HFFc6 (cell line): ENCODE measurements around the gene NCLN. TPM values are rescaled to one million over a fixed set of nuclear protein-coding genes. Genes with fewer than 3 reads are reported as not detected.

Source experiments
- DNase-seq: peaks from one replicate; pipeline ENCODE4 v3.0.0-alpha.2; 2018
- H3K27ac Mint-ChIP-seq: 2 replicates; pipeline ENCODE4 v1.8.0; 2020; ENCODE audit warnings: mild to moderate bottlenecking, mixed read lengths
- H3K27me3 Mint-ChIP-seq: 2 replicates; pipeline ENCODE4 v1.8.0; 2021; ENCODE audit warnings: mild to moderate bottlenecking, moderate library complexity, mixed read lengths; ENCODE audit not compliant: insufficient read depth
- H3K36me3 Mint-ChIP-seq: 2 replicates; pipeline ENCODE4 v1.8.0; 2021; ENCODE audit warnings: low read depth, mixed read lengths
- H3K4me1 Mint-ChIP-seq: 2 replicates; pipeline ENCODE4 v1.8.0; 2020; ENCODE audit warnings: low read depth, mixed read lengths
- H3K4me3 Mint-ChIP-seq: 2 replicates; pipeline ENCODE4 v1.8.0; 2020; ENCODE audit warnings: mild to moderate bottlenecking, moderate library complexity, mixed read lengths
- H3K9me3 Mint-ChIP-seq: 2 replicates; pipeline ENCODE4 v1.8.0; 2020; ENCODE audit warnings: mild to moderate bottlenecking, mixed read lengths
- total RNA-seq, 6 experiments: library from RNA; stranded (reverse); fragmentation: NEBNext Ultra II Directional; extraction: Animal tissue kit (Norgen Biotek cat#: 25700); gene quantifications; 2 replicates in 1 of 6; 3 replicates in 5 of 6; pipeline ENCODE4 v1.2.3, GENCODE V29; 2021
- TF ChIP-seq, protein P1 (sequence below): fragments of 200-600 bp; sonication (generic); IDR thresholded peaks from 2 replicates; pipeline ENCODE4 v1.5.0; 2021; ENCODE audit warnings: antibody characterized with exemption, mild to moderate bottlenecking

NCLN gene
- total RNA-seq, 6 experiments from 2014 or later = 98.1 to 130 (median 106) TPM

DNA sequence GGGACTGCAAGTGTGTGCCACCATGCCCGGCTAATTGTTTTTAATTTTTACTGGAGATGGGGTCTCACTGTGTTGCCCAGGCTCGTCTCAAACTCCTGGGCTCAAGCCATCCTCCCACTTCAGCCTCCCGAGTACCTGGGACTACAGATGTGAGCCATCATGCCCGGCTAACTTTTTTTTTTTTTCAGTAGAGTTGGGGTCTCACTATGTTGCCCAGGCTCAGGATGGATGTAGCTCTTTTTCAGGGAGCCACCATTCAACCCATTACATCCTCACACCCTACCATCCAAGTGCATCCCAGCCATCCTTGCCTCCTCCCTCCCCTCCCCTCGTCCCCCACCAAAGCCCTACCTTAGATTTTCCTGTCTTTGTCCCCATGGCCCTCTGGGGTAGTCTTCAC, 53.6 kb downstream of the NCLN start:
- Mint-ChIP-seq H3K27me3 (peaks cover 9% of the 10 kb centered on the region), H3K4me1 (no peaks in the 10 kb centered on the region), H3K36me3 (no peaks in the 10 kb centered on the region), H3K4me3 (no peak overlapping the region), H3K9me3 (no peaks in the 10 kb centered on the region), H3K27ac (no peak overlapping the region)
- TF ChIP-seq, protein P1, sequence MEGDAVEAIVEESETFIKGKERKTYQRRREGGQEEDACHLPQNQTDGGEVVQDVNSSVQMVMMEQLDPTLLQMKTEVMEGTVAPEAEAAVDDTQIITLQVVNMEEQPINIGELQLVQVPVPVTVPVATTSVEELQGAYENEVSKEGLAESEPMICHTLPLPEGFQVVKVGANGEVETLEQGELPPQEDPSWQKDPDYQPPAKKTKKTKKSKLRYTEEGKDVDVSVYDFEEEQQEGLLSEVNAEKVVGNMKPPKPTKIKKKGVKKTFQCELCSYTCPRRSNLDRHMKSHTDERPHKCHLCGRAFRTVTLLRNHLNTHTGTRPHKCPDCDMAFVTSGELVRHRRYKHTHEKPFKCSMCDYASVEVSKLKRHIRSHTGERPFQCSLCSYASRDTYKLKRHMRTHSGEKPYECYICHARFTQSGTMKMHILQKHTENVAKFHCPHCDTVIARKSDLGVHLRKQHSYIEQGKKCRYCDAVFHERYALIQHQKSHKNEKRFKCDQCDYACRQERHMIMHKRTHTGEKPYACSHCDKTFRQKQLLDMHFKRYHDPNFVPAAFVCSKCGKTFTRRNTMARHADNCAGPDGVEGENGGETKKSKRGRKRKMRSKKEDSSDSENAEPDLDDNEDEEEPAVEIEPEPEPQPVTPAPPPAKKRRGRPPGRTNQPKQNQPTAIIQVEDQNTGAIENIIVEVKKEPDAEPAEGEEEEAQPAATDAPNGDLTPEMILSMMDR = no peak
- DNase-seq = no peak

DNA sequence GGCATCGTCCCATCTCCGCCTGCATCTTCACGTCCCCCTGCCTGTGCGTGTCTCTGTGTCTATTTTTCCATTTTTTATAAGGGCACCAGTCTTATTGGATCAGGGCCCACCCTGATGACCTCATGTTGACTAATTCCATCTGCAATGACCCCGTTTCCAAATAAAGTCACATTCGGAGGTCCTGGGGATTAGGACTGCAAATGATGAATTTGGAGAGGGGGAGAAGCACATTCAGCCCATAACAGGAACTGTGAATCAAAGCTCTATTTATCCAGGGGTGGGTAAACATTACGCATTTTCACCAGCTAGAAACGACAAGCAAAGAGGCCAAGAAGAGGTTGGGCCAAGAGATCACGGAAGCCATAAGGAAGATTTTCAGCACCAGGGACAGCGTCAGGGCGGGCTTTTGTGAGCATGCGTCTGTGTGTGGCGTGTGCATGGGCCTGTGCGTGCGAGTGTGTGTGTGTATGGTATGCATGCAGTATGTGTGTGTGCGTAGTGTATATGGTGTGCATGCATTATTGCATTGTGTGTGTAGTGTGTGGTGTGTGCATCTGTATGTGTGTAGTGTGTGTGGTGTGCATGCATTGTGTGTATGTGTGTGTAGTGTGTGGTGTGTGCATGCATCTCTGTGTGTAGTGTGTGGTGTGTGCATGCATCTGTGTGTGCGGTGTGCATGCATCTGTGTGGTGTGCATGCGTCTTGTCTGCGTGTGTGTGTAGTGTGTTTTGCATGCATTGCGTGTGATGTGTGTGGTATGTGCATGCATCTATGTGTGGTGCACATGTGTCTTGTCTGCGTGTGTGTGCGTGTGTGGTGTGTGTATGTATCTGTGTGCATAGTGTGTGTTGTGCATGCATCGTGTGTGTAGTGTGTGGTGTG, 58.3 kb downstream of the NCLN start:
- TF ChIP-seq, protein P1 = no peak
- DNase-seq = peak; percentile 7
- H3K36me3 Mint-ChIP-seq = no peaks in the 10 kb centered on the region
- H3K9me3 Mint-ChIP-seq = no peaks in the 10 kb centered on the region
- peaks cover 11% of the 10 kb centered on the region for H3K27me3 Mint-ChIP-seq
- H3K4me1 Mint-ChIP-seq = no peaks in the 10 kb centered on the region
- H3K27ac Mint-ChIP-seq = no peak overlapping the region
- H3K4me3 Mint-ChIP-seq = no peak overlapping the region

DNA sequence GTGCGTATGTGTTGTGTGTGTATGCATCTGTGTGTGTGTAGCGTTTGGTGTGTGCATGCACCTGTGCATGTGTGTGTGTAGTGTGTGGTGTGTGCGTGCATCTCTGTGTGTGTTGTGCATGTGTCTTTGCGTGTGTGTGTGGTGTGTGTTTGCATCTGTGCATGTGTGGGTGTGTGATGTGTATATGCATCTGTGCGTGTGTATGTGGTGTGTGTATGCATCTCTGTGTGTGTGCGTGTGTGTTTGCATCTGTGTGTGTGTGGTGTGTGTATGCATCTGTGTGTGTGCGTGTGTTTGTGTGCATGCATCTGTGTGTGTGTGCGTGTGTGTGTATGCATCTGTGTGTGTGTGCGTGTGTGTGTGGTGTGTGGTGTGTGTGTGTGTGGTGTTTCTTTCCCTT, 59.3 kb downstream of the NCLN start:
- Mint-ChIP-seq H3K4me1 (no peaks in the 10 kb centered on the region), H3K36me3 (no peaks in the 10 kb centered on the region), H3K27ac (no peak overlapping the region), H3K27me3 (peaks cover 4% of the 10 kb centered on the region; the same call in 1 of the 2 replicates), H3K4me3 (no peak overlapping the region), H3K9me3 (no peaks in the 10 kb centered on the region)
- TF ChIP-seq, protein P1 = no peak
- no peak for DNase-seq

DNA sequence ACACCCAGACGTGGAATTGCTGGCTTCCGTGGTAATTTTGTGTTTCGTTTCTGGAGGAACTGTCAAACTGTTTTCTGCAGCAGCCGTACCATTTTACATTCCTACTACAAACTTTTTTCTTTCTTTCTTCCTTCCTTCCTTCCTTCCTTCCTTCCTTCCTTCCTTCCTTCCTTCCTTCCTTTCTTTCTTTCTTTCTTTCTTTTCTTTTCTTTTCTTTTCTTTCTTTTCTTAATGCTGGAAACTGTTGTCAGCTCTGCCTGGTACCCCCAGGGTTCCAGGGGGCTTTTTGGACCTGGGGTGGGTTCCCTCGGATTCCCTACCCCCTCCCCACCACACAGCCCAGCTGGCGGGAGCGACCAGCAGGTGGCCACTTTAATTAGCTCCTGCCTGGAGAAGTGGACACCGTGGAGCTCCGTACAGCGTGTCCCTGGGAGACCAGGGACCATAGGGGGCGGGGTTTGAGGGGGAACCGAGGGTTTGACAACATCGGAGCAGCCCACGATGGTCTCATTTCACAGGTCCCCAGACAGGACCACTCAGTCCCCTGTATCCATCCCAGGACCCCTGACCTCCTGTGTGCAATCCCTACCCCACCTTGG, 63.1 kb downstream of the NCLN start:
- DNase-seq = no peak
- Mint-ChIP-seq H3K4me3 (no peak overlapping the region), H3K4me1 (no peaks in the 10 kb centered on the region), H3K9me3 (peaks cover 13% of the 10 kb centered on the region), H3K36me3 (peaks cover 6% of the 10 kb centered on the region; the same call in 1 of the 2 replicates), H3K27ac (no peak overlapping the region), H3K27me3 (peaks cover 6% of the 10 kb centered on the region; the same call in 1 of the 2 replicates)
- TF ChIP-seq, protein P1 = no peak

DNA sequence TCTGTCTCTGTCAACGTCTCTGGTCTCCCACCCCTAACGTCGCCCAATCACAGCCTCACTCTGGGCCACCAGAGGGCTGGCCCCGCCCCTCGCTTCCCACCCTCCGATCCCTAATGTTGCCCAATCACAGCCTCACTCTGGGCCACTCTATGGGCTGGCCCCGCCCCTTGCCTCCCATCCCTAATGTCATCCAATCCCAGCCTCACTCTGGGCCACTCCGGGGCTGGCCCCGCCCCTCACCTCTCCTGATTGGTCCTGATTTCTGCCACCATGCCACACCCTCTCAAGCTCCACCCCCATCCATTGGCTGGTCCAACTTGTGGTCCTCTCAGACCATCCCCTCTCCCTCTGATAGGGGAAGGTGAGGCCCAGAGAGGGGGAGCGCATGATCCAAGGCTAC, 63.7 kb downstream of the NCLN start:
- Mint-ChIP-seq H3K36me3 (peaks cover 6% of the 10 kb centered on the region; the same call in 1 of the 2 replicates), H3K9me3 (peaks cover 18% of the 10 kb centered on the region), H3K27me3 (peaks cover 6% of the 10 kb centered on the region; the same call in 1 of the 2 replicates), H3K4me1 (no peaks in the 10 kb centered on the region), H3K4me3 (no peak overlapping the region), H3K27ac (no peak overlapping the region)
- no peak for DNase-seq
- TF ChIP-seq, protein P1 = no peak
